NCI-H1694 (cell line): ENCODE measurements around the gene SYT2.
"Not testable (repeated sequence)": the region's sequence is repeated elsewhere in the genome, so short reads cannot be mapped to it uniquely, and the experiment has no call there.

Experiments
- DNase-seq: peaks from one replicate; lab custom pipeline; 2025; lab: John Stamatoyannopoulos, UW

Gene SYT2

GRCh38 chr1:202710070-202711045, at the start of gene SYT2:
Gene SYT2 (minus strand): TSS chr1:202710454. CDS start chr1:202605772, 104,682 bp downstream.
- peak; percentile 20 for DNase-seq

GRCh38 chr1:202756391-202756790, 46.1 kb upstream of the SYT2 start:
- DNase-seq, result no peak

- DNase-seq, result no peak
Observed at GRCh38 chr1:202754293-202754692, 44.0 kb upstream of the SYT2 start.

- DNase-seq, result no peak
Observed at GRCh38 chr1:202752774-202753173, 42.5 kb upstream of the SYT2 start.

- peak; percentile 1 for DNase-seq
Observed at GRCh38 chr1:202750761-202751160, 40.5 kb upstream of the SYT2 start.

- DNase-seq, result no peak
Observed at GRCh38 chr1:202750024-202750423, 39.8 kb upstream of the SYT2 start.

GRCh38 chr1:202745323-202745888, 35.2 kb upstream of the SYT2 start:
- no peak for DNase-seq

GRCh38 chr1:202744770-202745169, 34.5 kb upstream of the SYT2 start:
- not testable (repeated sequence) for DNase-seq

GRCh38 chr1:202742496-202742895, 32.2 kb upstream of the SYT2 start:
- DNase-seq, result no peak

GRCh38 chr1:202733251-202733650, 23.0 kb upstream of the SYT2 start:
- no peak for DNase-seq

GRCh38 chr1:202728951-202729350, 18.7 kb upstream of the SYT2 start:
- no peak for DNase-seq

GRCh38 chr1:202725526-202725925, 15.3 kb upstream of the SYT2 start:
- no peak for DNase-seq

- DNase-seq, result no peak
Observed at GRCh38 chr1:202723708-202724107, 13.5 kb upstream of the SYT2 start.

- not testable (repeated sequence) for DNase-seq
Observed at GRCh38 chr1:202723046-202723445, 12.8 kb upstream of the SYT2 start.

- DNase-seq, result no peak
Observed at GRCh38 chr1:202716654-202717053, 6.4 kb upstream of the SYT2 start.

- not testable (repeated sequence) for DNase-seq
Observed at GRCh38 chr1:202714202-202714601, 3.9 kb upstream of the SYT2 start.

- no peak for DNase-seq
Observed at GRCh38 chr1:202713110-202713509, 2.9 kb upstream of the SYT2 start.

GRCh38 chr1:202711949-202712635, 1.8 kb upstream of the SYT2 start:
- DNase-seq, result no peak

GRCh38 chr1:202709276-202710041, 795 bp downstream of the SYT2 start:
- DNase-seq, result no peak

GRCh38 chr1:202708456-202709275, 1.6 kb downstream of the SYT2 start:
- DNase-seq, result no peak

GRCh38 chr1:202706851-202707250, 3.4 kb downstream of the SYT2 start:
- no peak for DNase-seq
